Heart left ventricle (tissue), 13 donors: ENCODE measurements around the gene JAKMIP3.

Experiments
- POLR2A ChIP-seq, 2 donors: fragments of 450-650 bp; IDR thresholded peaks; one replicate each; pipeline ENCODE4 v1.6.1; 2017; ENCODE audit warnings: antibody characterized with exemption in 2 of 2, mild to moderate bottlenecking in 2 of 2, moderate library complexity in 2 of 2
- TF ChIP-seq, protein P1 (sequence below), 12 donors: fragments of 200-600 bp; sonication (generic) in 4 of 12; IDR thresholded peaks; one replicate each; pipeline versions ENCODE4 v1.5.0 to v1.8.0; 2018 to 2022; ENCODE audit warnings: antibody characterized with exemption in 12 of 12, mild to moderate bottlenecking in 5 of 12
- donor health status: ischemic (EF 13 %, LVEDD 7.1; RV severe dilation, severe dysfunction).
- donor health status: DM: no; HTN: yes; CAD: no.
- donor health status: DM: no; HTN: no; CAD: no.
- donor health status: ischemic (EF 25% LVEDD 6.9; RV normal size, moderate dysfunction).
- donor health status: ischemic (EF 25% LVEDD 5.7; RV mildly dilated, moderate dysfunction).
- donor health status: ischemic (EF 35%, LVEDD 5.7; RV mildly dilated, moderate dysfunction).
- donor health status: nonischemic (EF 11% LVEDD 7.7; RV severe dilation, severe dysfunction).
- donor health status: DM: yes; HTN: yes; CAD: no.
- donor health status: PGD.
- donor health status: ischemic (EF 29% LVEDD 5.4; RV normal size, mild dysfunction).
- donor health status: nonischemic (EF 23%, LVEDD 6.1; RV moderate dilation, normal function).

DNA sequence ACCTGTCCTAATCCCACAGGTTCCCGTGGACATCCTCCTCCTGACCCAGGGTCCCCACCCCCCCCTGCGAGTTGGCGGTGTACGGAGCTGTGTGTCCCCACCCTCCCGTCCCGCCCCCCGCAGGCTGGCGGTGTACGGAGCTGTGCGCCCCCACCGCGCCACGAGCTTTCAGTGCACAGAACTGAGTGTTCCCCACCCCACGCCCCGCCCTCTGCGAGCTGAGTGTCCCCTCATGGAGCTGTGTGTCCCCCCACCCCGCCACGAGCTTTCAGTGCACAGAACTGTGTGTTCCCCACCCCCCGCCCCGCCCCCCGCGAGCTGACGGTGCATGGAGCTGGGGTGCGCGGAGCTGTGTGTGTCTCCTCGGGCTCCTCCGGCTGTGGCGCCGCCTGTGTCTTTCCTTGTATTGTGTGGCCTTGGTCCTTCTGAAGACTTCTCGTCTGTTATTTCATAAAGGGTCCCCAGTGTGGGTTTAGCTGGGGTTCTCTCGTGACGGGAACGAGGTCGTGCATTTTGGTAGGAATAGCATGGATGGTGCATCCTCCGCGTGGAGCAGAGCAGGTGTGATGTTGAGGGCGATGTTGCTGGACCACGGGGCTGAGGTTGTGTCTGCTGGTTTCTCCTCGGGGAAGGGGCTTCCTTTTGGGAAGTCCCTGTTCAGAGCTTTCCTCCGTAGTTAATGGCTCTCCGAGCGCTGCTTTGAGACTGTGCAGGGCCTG is 18.0 kb upstream of the JAKMIP3 start:
- TF ChIP-seq, protein P1, sequence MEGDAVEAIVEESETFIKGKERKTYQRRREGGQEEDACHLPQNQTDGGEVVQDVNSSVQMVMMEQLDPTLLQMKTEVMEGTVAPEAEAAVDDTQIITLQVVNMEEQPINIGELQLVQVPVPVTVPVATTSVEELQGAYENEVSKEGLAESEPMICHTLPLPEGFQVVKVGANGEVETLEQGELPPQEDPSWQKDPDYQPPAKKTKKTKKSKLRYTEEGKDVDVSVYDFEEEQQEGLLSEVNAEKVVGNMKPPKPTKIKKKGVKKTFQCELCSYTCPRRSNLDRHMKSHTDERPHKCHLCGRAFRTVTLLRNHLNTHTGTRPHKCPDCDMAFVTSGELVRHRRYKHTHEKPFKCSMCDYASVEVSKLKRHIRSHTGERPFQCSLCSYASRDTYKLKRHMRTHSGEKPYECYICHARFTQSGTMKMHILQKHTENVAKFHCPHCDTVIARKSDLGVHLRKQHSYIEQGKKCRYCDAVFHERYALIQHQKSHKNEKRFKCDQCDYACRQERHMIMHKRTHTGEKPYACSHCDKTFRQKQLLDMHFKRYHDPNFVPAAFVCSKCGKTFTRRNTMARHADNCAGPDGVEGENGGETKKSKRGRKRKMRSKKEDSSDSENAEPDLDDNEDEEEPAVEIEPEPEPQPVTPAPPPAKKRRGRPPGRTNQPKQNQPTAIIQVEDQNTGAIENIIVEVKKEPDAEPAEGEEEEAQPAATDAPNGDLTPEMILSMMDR (IDR thresholded peaks at IDR 0.05), result no peak
- TF ChIP-seq POLR2A (IDR thresholded peaks at IDR 0.05), result no peak
